NAMALWA (cell line): ENCODE results near the gene CD19.
"Not testable (repeated sequence)": the region's sequence is repeated elsewhere in the genome, so short reads cannot be mapped to it uniquely, and the experiment has no call there.

Experiments used
- DNase-seq: peaks from one replicate; pipeline ENCODE4 v3.0.0-alpha.2; 2015; ENCODE audit warnings: low spot score

CD19 gene

GRCh38 chr16:28936784-28937155 is 5.0 kb downstream of the CD19 start:
- no peak for DNase-seq

- DNase-seq, result no peak
These were observed 5.6 kb downstream of the CD19 start for GRCh38 chr16:28937222-28937876.

- no peak for DNase-seq
These were observed 7.0 kb downstream of the CD19 start for GRCh38 chr16:28938721-28939120.

GRCh38 chr16:28939825-28940224 is 8.1 kb downstream of the CD19 start:
- DNase-seq, result not testable (repeated sequence)

GRCh38 chr16:28943281-28943680 is 11.5 kb downstream of the CD19 start:
- DNase-seq, result no peak

GRCh38 chr16:28946681-28947080 is 14.9 kb downstream of the CD19 start:
- no peak for DNase-seq

- peak; percentile 100 for DNase-seq
These were observed 19.1 kb downstream of the CD19 start, which contains the start of gene NFATC2IP for GRCh38 chr16:28950648-28951409. TSS of gene NFATC2IP (plus strand) at chr16:28950937. CDS start at chr16:28951012, 75 bp downstream.

GRCh38 chr16:28951410-28951943 is 19.7 kb downstream of the CD19 start:
- DNase-seq, result no peak

- DNase-seq, result no peak
These were observed 26.4 kb downstream of the CD19 start for GRCh38 chr16:28958216-28958615.

GRCh38 chr16:28958836-28959235 is 27.1 kb downstream of the CD19 start:
- no peak for DNase-seq

- DNase-seq, result no peak
These were observed 32.3 kb downstream of the CD19 start for GRCh38 chr16:28964072-28964471.

GRCh38 chr16:28964496-28964895 is 32.7 kb downstream of the CD19 start:
- DNase-seq, result no peak

GRCh38 chr16:28967156-28967555 is 35.4 kb downstream of the CD19 start:
- DNase-seq, result no peak

- DNase-seq, result not testable (repeated sequence)
These were observed 37.9 kb downstream of the CD19 start for GRCh38 chr16:28969696-28970095.

GRCh38 chr16:28974007-28974436 is 42.3 kb downstream of the CD19 start:
- no peak for DNase-seq

GRCh38 chr16:28974437-28975157 is 42.8 kb downstream of the CD19 start, which contains the start of gene SPNS1:
TSS of gene SPNS1 (plus strand) at chr16:28974778. CDS start at chr16:28975152, 374 bp downstream.
- DNase-seq, result peak; percentile 96

- no peak for DNase-seq
These were observed 43.4 kb downstream of the CD19 start for GRCh38 chr16:28975158-28975599.

- peak; percentile 37 for DNase-seq
These were observed 46.2 kb downstream of the CD19 start for GRCh38 chr16:28977703-28978662.

- not testable (repeated sequence) for DNase-seq
These were observed 48.6 kb downstream of the CD19 start for GRCh38 chr16:28980330-28980729.

- DNase-seq, result peak; percentile 32
These were observed 49.2 kb downstream of the CD19 start for GRCh38 chr16:28980929-28981328.

- peak; percentile 83 for DNase-seq
These were observed 49.7 kb downstream of the CD19 start for GRCh38 chr16:28981517-28981916.
